C4-2B (cell line): Measurements from ENCODE around the gene CHST9.

Experiments
- H3K27ac ChIP-seq: fragments of 450-650 bp; 2 replicates; pipeline ENCODE4 v1.5.1; 2017
- ZFX ChIP-seq: fragments of 450-650 bp; IDR thresholded peaks from 2 replicates; pipeline ENCODE4 v1.6.1; 2017
- TF ChIP-seq, protein P1 (sequence below): fragments of 450-650 bp; conservative IDR thresholded peaks from 2 replicates; pipeline ENCODE4 v1.5.1; 2017; ENCODE audit warnings: mild to moderate bottlenecking

The CHST9 gene

GRCh38 chr18:26902291-26902690, 282.8 kb downstream of the CHST9 start:
- H3K27ac ChIP-seq = no peak overlapping the region
- TF ChIP-seq, protein P1, sequence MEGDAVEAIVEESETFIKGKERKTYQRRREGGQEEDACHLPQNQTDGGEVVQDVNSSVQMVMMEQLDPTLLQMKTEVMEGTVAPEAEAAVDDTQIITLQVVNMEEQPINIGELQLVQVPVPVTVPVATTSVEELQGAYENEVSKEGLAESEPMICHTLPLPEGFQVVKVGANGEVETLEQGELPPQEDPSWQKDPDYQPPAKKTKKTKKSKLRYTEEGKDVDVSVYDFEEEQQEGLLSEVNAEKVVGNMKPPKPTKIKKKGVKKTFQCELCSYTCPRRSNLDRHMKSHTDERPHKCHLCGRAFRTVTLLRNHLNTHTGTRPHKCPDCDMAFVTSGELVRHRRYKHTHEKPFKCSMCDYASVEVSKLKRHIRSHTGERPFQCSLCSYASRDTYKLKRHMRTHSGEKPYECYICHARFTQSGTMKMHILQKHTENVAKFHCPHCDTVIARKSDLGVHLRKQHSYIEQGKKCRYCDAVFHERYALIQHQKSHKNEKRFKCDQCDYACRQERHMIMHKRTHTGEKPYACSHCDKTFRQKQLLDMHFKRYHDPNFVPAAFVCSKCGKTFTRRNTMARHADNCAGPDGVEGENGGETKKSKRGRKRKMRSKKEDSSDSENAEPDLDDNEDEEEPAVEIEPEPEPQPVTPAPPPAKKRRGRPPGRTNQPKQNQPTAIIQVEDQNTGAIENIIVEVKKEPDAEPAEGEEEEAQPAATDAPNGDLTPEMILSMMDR = no peak
- TF ChIP-seq ZFX = no peak

DNA sequence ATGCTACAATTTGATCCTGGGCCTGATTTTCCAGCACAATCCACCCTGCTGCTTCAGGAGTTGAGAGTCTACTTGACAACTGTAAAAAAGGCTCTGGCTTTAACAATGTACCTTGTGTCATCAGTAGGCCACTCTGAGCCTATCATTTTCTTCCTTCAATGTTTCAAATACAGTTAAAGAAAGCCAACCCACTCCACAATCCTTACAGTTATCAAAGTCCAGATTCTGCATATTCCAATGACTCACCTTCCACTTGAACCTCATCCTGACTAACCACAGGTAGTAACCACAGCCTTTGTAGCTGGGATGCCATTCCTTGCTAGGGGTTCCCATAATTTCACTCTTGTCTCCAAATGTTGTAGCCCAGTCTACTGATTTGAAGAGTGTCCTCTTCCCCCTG, 284.1 kb downstream of the CHST9 start:
- TF ChIP-seq ZFX = no peak
- TF ChIP-seq, protein P1 = no peak
- H3K27ac ChIP-seq = no peak overlapping the region

DNA sequence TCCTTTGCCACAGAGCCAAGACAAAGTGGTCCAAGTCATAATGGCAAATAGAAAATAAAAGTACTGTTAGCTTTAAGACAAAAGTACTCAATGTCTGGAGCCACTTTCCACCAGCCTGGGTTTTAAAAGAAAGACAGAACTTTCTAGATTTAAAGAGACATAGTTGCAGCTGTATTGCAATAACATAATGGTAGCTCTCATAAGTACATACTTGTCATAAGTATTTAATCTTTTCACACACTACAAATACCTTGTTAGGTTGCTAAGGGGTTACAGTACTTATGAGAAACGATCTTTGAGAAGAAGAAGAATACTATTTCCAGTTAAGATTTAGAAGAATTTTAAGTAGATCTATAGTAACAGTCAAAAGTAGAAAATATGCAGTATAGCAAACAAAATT, 290.7 kb downstream of the CHST9 start:
- no peak overlapping the region for H3K27ac ChIP-seq
- TF ChIP-seq, protein P1 = no peak
- TF ChIP-seq ZFX = no peak

DNA sequence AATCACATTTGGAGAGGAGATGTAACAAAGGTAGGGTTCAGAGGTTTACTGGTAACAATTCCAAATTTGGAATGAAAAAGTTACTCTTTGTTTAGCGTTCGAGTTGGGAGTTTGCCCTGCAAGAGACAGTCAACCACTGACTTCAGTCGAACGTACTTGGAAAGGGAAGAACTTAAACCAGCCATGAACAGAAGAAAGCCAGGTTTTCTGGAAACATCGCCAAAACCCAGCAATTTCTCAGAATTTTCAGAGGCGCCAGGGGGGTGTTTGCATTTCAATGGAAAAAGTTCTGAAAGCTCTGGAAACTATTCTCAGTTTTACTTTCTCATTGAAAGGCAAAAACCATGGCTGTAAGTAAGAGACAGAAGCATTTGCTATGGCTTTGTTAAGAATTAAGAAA, 291.1 kb downstream of the CHST9 start:
- TF ChIP-seq, protein P1 = no peak
- TF ChIP-seq ZFX = no peak

GRCh38 chr18:26888259-26888658, 296.8 kb downstream of the CHST9 start:
- H3K27ac ChIP-seq = no peak overlapping the region
- TF ChIP-seq ZFX = no peak
- TF ChIP-seq, protein P1 = no peak

More for the DNA sequence above, 291.1 kb downstream of the CHST9 start:
- H3K27ac ChIP-seq = no peak overlapping the region

GRCh38 chr18:26875040-26875654, 310.0 kb downstream of the CHST9 start:
- TF ChIP-seq, protein P1 = no peak
- TF ChIP-seq ZFX = no peak
- no peak overlapping the region for H3K27ac ChIP-seq

- no peak overlapping the region for H3K27ac ChIP-seq
- no peak for TF ChIP-seq ZFX
- TF ChIP-seq, protein P1 = no peak
Measured at GRCh38 chr18:26874283-26874682, 310.8 kb downstream of the CHST9 start.
